GM19455 (cell line): Measurements from ENCODE around the gene SSBP4.

Experiments used
- ATAC-seq: cut with Tn5 transposase; IDR thresholded peaks from one replicate; pipeline ENCODE4 v1.9.1; 2021; ENCODE audit not compliant: unreplicated experiment

Gene SSBP4

DNA sequence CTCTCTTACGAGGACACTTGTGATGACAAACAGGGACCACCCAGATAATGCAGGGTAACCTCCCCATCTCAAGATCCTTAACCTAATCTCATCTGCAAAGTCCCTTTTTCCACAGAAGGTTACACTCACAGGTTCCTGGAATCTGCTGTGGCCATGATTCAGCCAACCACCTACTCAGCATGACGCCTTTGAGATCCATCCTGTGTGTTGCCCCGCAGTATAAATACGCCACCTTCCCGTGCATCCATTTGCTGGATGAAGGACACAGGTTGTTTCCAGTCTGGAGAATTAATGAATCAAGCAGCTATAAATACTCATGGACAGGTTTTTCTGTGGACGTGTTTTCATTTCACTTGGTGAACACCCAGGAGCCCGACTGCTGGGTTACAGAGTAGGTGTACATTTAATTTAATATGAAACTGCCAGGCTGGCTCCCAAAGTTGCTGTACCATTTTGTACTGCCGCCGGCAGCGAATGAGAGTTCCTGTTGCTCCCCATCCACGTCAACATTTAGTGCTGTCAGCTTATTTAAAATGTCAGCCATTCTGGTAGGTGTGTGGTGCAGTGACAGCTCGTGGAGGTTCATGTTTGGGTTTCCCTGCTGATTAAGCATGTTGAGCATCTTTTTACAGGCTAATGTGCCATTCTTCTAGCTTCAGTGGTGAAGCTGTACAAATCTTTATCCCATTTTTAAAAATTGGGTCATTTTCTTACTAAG, 62.5 kb downstream of the SSBP4 start:
- ATAC-seq: no peak

- ATAC-seq: no peak
These were observed 64.1 kb downstream of the SSBP4 start for GRCh38 chr19:18483119-18483890.
